ENCODE results near the gene FMN1. TPM values are rescaled to one million over a fixed set of nuclear protein-coding genes. Genes with fewer than 3 reads are reported as not detected.

Gene FMN1
- total RNA-seq, 1 experiment from 2014 or later = 1.4 TPM

DNA sequence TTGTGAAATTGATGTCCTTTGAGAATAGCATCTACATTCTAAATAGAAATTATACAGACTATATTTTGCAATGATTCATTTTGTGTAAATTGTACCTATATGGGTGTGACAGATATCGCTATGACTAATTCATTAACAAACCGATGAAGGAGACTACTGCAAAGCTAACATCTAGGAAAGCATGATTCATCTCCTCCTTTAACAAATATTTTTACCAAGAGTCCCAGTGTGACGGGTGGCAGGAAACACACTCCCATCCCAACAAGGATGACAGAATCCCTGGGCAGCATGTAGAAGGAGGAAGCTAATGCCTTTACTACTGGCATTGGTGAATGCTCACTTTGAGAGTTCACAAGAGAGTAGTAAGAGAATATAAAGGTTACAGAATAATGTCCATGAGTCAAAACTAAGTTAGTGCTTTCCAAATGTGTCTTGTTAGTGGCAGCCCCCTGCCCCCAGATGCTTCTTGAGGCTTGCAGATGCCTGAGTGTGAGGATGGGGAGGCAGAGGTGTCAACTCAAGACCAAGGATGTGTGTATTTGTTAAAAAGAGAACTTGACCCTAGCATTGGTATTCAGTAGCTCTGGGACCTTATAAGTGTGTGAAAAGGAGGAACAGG, 180.6 kb downstream of the FMN1 start:
- in situ Hi-C loops (cut with HindIII; ENCODE audit: low pct_unique_long_range_greater_than_20kb, low sequenced_read_pairs) = no loop called here
- DNase-seq (ENCODE audit: low read depth) = peak; percentile 76

DNA sequence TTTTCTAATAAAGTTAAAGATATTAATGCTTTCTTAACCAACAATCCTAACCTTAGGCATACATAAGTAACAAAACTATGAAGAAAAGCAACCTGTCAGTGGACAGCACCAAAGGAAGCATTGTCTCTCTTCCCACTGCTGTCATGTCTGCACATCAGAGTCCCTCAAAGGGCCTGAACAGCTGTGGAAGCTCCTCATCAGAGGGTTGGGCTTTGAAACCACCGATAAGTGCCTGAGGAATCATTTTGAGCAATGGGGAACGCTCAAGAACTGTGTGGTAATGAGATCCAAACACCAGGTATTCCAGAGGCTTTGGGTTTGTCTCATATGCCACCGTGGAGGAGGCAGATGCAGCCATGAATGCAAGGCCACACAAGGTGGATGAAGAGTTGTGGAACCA, 182.5 kb downstream of the FMN1 start:
- in situ Hi-C loops (cut with HindIII; ENCODE audit: low pct_unique_long_range_greater_than_20kb, low sequenced_read_pairs) = no loop called here
- DNase-seq (ENCODE audit: low read depth) = no peak

DNA sequence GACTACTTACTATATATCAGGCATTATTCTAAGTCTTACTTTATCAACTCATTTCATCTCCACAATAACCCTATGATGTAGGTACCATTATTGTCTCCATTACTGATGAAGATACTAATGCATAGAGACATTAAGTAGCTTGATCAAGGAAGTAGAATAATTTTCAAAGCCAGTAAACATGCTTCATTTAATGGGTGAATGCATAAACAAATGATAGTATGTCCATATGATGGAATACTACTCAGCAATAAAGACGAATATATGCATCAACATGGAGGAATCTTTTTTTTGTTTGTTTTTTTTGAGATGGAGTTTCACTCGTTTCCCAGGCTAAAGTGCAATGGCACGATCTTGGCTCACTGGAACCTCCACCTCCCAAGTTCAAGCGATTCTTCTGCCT, 184.9 kb downstream of the FMN1 start:
- DNase-seq (ENCODE audit: low read depth) = no peak
- in situ Hi-C loops (cut with HindIII; ENCODE audit: low pct_unique_long_range_greater_than_20kb, low sequenced_read_pairs) = no loop called here

DNA sequence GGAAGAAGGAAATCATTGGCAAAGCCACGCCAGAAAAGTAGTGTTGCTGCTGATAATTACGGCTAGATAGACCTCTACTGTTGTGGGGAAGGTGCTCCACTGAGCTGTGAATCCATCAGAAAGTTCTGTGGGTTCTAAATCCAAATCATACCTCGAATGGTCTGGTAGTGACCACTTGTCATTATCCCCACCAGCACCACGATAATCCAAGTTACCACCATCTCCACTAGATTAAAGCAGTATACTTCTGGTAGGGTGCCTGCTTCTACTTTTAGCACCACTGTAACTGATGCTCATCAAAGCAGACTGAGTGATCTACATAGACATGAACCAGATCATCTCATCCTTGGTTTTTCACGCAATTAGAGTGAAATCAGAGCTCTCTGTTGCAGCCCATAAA, 185.5 kb downstream of the FMN1 start:
- DNase-seq (ENCODE audit: low read depth) = no peak
- in situ Hi-C loops (cut with HindIII; ENCODE audit: low pct_unique_long_range_greater_than_20kb, low sequenced_read_pairs) = no loop called here

DNA sequence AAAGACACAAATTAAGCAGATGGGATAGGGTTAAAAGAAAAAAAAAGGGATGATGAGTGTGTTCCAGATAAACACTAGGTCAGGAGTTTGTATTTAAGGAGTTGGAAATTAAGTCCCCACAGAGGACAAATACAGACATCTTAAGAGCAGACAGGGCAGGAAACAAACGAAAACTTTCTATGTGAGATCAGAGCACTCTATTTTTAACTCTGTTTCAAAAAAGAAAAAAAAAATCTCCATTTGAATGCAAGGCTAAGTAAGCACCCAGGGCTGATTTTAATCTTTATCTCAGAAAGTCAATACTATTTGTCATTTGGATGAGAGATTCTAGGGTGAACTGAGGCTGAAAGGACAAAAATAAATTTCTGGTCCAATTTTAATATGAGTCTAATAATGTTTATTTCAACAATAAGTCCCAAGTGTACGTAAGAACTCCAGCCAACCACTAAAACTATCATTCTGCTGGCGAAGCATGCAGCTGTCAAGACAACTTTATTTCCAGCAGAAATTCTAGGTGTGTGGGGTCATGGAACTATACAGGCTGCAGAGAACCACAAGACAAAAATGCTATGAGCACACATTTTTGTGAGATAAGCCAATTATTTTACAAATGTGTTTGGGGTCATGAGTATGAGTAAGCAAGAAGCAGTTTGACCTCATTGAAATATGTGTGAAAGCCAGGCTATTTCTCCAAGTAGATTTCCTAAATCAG, 186.1 kb downstream of the FMN1 start:
- in situ Hi-C loops (cut with HindIII; ENCODE audit: low pct_unique_long_range_greater_than_20kb, low sequenced_read_pairs) = no loop called here

DNA sequence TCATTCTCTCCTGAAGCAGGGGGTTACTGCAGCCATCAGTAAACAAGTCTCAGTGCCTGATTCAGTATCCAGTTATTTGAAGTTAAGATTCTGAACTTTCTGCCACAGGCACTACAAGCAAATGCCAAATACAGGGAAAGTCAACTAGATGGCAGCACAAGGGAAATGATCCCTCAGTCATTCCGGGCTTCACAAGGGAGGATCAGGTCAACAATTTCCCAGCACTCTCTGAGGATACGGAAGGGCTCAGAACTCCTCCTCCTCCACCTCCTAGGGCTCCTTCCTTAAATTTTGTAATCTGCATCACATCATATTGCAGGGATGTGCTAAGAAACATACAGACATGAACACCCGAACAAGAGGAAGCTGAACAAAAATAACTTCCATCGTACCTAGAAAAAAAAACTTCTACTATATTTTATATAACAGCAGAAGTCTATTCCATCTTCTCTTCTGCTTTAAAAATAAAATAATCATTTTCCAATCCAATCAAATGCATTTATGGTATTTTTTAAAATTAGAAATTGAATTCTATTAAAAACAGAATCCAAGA, 187.1 kb downstream of the FMN1 start:
- in situ Hi-C loops (cut with HindIII; ENCODE audit: low pct_unique_long_range_greater_than_20kb, low sequenced_read_pairs) = no loop called here
- no peak for DNase-seq (ENCODE audit: low read depth)

More for the DNA sequence above, 186.1 kb downstream of the FMN1 start:
- no peak for DNase-seq (ENCODE audit: low read depth)

DNA sequence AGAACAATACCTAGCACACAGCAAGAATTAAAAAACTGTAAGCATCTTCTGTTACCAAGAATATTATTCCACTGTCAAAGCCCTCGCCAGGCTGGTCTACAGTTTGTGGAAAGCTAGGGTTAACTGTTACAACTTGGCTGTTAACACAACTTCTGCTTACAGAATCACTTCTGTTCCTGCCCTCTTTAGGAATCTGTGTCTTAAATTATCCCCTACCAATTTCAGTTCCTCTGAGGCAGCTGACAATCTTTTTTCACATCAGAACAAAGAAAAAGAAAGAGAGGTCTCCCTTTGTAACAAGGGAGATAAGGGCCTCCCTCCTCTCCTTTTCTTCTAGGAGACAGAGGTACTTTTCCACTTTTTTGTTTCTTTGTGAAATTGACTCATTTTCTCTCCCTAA, 188.9 kb downstream of the FMN1 start:
- in situ Hi-C loops (cut with HindIII; ENCODE audit: low pct_unique_long_range_greater_than_20kb, low sequenced_read_pairs) = no loop called here
- DNase-seq (ENCODE audit: low read depth) = no peak

DNA sequence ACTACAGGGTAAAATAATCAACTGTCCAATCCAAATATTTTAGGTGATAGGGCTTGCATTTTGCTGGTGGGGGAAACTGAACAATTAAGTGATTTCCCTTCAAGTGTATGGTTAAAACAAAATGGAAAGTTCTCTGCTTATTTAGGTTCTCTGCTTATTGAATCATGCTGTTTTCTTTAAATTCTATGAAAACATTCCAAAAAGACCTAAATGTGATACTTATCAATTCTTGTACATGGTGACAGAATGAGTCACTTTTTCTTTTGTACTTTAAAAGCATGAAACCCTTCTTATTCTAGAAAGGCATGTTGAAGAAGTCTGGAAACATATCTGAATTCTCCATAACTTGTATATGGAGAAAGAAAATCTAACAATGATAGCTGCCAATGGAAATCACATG, 192.6 kb downstream of the FMN1 start:
- no peak for DNase-seq (ENCODE audit: low read depth)
- in situ Hi-C loops (cut with HindIII; ENCODE audit: low pct_unique_long_range_greater_than_20kb, low sequenced_read_pairs) = no loop called here

DNA sequence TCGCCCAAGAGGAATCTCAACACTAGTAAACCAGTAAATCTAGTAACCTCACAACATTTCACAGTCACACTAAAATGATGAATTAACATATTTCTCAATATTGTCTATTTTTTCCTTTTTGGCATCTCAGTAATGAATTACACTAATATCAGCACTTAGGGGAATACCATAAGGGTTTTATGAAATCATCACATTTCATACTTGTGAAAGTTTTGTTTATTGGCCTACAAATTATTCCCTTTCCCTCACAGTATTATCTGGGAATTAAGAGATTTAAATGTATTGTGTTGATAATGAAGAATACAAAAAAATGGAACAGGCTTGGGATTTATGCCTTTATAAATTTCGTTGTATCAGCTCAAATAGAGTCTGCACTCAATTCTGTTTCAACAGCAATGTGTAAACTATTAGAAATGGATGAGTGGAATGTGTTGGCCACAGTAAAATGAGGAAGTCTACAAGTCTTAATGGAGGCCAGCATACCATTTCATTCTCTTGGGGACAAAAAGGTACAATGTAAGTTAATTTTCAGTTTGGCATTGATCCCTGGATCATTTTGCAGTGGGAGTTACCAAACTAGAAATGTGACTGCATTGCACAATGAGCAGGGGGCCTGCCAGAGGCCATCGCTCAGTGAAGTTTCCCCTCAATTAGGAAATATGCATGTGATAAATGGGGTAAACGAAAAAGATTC, 195.4 kb downstream of the FMN1 start:
- DNase-seq (ENCODE audit: low read depth) = no peak
- in situ Hi-C loops (cut with HindIII; ENCODE audit: low pct_unique_long_range_greater_than_20kb, low sequenced_read_pairs) = loop anchor here (10.0 kb wide), 1 partner anchor 334 kb away; no protein-coding TSS in a partner anchor

DNA sequence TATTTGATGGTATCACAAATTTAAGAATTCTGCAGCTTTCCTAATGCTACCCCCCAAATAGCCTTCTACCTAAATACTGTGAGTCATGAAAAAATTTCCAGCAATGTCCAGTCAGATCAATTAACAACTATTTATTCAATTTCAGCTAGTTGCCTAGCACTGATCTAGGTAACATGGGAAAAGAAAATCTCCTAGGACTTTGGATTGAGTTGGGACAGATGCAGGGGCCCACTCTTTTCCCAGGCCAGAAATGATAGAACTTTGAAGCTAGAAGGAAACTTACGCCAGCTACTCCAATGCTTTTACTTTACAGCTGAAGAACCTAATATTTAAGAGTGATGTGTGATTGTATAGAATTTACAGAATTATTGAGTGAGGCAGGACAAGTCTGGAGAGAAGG, 196.3 kb downstream of the FMN1 start:
- in situ Hi-C loops (cut with HindIII; ENCODE audit: low pct_unique_long_range_greater_than_20kb, low sequenced_read_pairs) = loop anchor here (10.0 kb wide), 1 partner anchor 333 kb away; no protein-coding TSS in a partner anchor
- DNase-seq (ENCODE audit: low read depth) = no peak

DNA sequence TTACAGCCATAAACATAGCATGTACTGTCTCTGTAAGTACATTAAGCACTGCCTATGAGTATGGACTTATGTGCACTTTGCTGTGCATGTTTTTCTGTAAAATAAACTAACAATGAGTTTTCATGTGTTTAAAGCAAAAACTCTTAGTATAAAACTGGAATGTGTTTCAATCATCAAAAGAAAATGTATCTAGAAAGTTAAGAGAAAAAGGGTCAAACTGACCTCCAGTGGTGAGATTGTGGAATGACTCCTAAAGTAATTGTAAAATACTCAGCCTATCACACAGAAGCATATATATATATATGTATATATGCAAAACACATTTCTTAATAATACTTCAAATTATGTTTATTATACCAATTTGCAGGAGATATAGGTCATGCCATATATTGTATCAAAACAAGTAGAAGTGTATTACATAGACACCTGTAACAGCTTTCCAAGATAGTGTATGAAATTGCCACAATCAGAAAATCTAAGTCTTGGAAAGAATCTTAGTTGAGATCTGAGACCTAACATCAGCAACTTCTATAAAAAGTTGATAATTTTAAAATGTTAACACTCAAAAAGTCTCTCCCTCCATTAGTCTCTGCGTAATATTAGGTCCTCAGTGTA, 199.6 kb downstream of the FMN1 start:
- in situ Hi-C loops (cut with HindIII; ENCODE audit: low pct_unique_long_range_greater_than_20kb, low sequenced_read_pairs) = loop anchor here (10.0 kb wide), 1 partner anchor 330 kb away; no protein-coding TSS in a partner anchor
- peak; percentile 39 for DNase-seq (ENCODE audit: low read depth)

DNA sequence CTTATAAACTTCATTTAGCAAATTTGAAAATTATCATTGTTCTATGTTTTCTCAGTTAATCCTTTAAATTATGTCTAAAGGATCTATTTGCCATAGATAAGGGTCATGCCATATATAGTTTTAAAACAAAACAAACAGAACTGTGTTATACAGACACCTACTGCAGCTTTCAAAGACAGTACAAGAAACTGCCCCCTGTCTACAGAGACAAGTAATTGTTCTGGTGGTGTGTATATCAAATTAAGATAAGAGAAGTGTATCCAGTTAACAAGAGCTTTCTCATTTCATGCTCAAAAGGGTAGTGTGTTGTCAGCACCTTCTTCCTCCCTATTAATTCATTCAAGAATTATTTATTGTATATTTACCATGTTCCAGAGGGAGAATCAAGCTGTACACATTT, 201.2 kb downstream of the FMN1 start:
- no peak for DNase-seq (ENCODE audit: low read depth)
- in situ Hi-C loops (cut with HindIII; ENCODE audit: low pct_unique_long_range_greater_than_20kb, low sequenced_read_pairs) = loop anchor here (10.0 kb wide), 1 partner anchor 328 kb away; no protein-coding TSS in a partner anchor

DNA sequence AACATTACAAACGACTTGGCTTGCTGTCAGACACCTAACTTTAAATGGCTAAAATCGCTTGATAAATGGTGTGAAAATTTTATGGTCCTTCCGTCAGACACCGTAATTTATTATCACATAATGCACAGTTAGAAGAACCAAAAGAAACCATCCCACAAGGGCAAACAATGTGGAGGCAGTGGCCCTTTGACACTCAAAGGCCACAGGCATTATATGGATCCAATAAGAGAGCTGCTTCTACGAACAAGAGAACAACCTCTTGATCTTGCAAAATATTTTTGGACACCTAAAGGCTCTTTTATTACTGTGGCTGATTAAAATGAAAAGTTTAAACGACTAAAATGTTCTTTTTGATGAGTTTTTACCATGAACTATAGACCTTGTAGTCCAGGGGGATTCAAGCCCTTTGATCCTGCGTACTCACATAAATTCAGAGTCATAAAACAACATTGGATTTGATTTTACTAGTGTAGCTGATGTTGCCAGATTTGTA, 202.8 kb downstream of the FMN1 start:
- in situ Hi-C loops (cut with HindIII; ENCODE audit: low pct_unique_long_range_greater_than_20kb, low sequenced_read_pairs) = loop anchor here (10.0 kb wide), 1 partner anchor 327 kb away; no protein-coding TSS in a partner anchor
- DNase-seq (ENCODE audit: low read depth) = no peak

DNA sequence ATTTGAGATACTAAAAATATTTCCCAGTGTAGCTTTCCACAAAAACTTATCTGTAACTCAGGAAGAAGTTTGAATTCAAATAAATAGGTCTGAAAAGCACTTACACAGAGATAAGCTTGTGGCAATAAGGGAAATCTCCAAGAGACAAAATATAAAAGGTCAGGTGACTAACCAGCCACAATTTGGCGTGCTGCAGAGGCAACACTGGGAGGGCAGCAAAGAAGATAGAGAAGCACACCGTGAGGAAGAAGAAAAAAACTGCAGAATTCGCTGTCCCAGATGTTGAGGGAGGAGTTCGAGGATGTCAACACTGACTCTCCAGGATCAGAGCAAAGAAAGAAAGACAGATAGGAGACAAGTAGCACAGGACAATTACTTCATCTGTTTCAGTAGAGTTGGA, 204.4 kb downstream of the FMN1 start:
- in situ Hi-C loops (cut with HindIII; ENCODE audit: low pct_unique_long_range_greater_than_20kb, low sequenced_read_pairs) = loop anchor here (10.0 kb wide), 1 partner anchor 325 kb away; no protein-coding TSS in a partner anchor
- no peak for DNase-seq (ENCODE audit: low read depth)

DNA sequence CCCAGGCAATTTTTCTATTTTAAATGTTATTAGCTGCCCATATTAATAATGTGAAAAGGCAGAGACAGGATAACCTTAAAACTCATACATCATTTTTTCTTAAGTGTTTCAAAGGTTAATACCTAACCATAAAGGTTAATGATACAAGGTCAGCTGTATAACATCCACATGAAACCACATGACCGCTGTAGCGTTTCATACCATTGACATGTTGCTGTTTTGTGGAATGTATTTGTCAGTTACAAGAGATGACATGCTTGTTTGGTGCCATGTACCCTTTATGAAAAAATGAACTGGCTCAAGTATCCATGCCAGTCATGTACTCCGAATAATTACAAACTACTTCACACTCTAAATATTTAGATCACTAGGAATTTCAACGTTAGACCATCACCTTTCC, 207.4 kb downstream of the FMN1 start:
- peak; percentile 51 for DNase-seq (ENCODE audit: low read depth)
- in situ Hi-C loops (cut with HindIII; ENCODE audit: low pct_unique_long_range_greater_than_20kb, low sequenced_read_pairs) = no loop called here

DNA sequence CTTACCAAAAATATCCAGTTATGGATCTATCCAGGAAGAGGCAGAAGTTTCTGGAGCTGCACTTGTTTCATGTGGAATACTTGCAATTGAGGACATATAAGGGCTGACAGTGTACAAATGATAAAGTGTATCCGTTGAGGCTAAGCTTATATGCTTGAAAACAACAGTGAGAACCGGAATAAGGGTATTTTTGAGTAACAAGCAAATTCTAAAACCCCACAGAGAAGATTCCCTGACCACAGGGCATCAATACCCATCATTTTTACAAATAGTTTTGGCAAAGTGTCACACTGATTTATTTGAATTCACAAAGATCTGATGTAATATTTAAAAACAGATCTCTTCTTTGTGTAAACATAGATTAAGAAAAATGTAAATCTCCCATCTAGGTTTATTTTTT, 208.4 kb downstream of the FMN1 start:
- no peak for DNase-seq (ENCODE audit: low read depth)
- in situ Hi-C loops (cut with HindIII; ENCODE audit: low pct_unique_long_range_greater_than_20kb, low sequenced_read_pairs) = no loop called here

DNA sequence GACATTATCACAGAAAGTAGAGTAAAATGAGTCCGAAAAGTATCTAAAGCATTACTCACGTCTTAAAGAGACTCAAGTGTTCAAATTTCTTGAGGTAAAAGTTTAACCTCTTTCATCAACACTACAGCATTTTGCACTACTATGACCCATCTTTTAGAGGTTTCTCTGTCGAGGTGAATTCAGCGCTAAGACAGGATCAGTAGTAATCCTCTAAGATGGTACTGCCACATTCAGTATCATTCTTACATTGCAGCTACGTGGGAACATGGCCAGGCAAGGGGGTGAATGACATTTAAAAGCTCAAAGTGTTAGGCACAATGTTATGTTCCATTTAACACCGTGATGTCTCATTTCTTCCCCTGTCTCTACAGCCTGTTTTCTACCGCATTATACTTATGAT, 210.8 kb downstream of the FMN1 start:
- DNase-seq (ENCODE audit: low read depth) = no peak
- in situ Hi-C loops (cut with HindIII; ENCODE audit: low pct_unique_long_range_greater_than_20kb, low sequenced_read_pairs) = no loop called here

DNA sequence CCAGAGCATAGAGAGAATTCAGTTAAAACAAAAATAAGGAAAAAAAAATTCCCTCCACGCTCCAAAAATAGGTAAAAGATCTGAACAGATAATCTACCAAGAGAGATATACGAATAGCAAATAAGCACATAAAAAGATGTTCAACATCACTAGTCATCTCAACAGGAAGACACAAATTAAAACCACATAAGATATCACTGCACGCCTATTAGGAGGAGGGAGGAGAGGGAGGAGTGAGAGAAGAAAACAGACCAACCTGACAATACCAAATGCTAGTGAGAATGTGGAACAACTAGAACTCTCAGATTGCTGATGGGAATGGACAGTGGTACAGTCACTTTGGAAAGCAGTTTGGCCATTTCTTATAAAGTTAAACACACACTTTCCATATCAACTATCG, 212.5 kb downstream of the FMN1 start:
- DNase-seq (ENCODE audit: low read depth) = no peak
- in situ Hi-C loops (cut with HindIII; ENCODE audit: low pct_unique_long_range_greater_than_20kb, low sequenced_read_pairs) = no loop called here

Data from Caki2 (cell line).